ENCODE data around the gene MYBL2.

The MYBL2 gene

GRCh38 chr20:43726811-43727338 is 60.0 kb downstream of the MYBL2 start, which contains the start of gene GTSF1L:
Gene GTSF1L (minus strand): TSS chr20:43727002. CDS start chr20:43726694, 308 bp downstream.
- no peak within 1 kb of the TSS for H3K4me3 ChIP-seq (replicated peaks; ENCODE audit: low read depth, low read length)
- TF ChIP-seq CTCF (IDR thresholded peaks at IDR 0.05; ENCODE audit: low read length, missing control alignments), result no peak
- DNase-seq (ENCODE audit: low read depth), result peak; percentile 88

DNA sequence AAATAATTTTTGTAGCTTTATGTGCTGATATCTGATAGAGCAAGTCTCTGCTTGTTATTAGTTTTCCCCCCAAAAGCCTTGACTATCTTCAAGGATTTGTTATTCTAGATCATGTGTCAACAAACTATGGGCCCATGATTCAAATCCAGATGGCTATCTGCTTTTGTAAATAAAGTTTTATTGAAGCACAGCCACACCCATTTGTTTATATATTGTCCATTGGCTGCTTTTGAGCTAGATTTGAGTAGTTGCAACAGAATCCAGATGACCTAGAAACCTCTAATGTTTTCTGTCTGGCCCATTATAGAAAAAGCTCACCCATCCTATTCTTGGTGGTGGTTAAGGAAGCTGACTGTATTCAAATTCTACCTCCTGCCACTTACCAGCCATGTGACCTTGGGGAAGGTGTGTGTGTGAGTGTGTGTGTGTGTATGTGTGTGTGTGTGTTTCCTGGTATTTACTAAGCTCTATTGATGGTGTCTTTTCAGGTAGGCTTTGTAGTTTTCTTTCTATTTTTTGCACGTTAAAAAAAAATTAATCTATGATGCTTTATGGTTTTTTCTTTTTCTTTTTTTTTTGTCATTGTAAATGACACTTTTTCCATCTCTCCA is 61.2 kb downstream of the MYBL2 start:
- no peak overlapping the region for H3K4me3 ChIP-seq (replicated peaks; ENCODE audit: low read depth, low read length)
- no peak for TF ChIP-seq CTCF (IDR thresholded peaks at IDR 0.05; ENCODE audit: low read length, missing control alignments)
- DNase-seq (ENCODE audit: low read depth), result no peak

- no peak for DNase-seq (ENCODE audit: low read depth)
- TF ChIP-seq CTCF (IDR thresholded peaks at IDR 0.05; ENCODE audit: low read length, missing control alignments), result no peak
- H3K4me3 ChIP-seq (replicated peaks; ENCODE audit: low read depth, low read length), result no peak overlapping the region
Measured at GRCh38 chr20:43728686-43729255, 61.9 kb downstream of the MYBL2 start.

GRCh38 chr20:43731469-43731868 is 64.6 kb downstream of the MYBL2 start:
- DNase-seq (ENCODE audit: low read depth), result peak; percentile 58
- no peak overlapping the region for H3K4me3 ChIP-seq (replicated peaks; ENCODE audit: low read depth, low read length)
- TF ChIP-seq CTCF (IDR thresholded peaks at IDR 0.05; ENCODE audit: low read length, missing control alignments), result no peak

DNA sequence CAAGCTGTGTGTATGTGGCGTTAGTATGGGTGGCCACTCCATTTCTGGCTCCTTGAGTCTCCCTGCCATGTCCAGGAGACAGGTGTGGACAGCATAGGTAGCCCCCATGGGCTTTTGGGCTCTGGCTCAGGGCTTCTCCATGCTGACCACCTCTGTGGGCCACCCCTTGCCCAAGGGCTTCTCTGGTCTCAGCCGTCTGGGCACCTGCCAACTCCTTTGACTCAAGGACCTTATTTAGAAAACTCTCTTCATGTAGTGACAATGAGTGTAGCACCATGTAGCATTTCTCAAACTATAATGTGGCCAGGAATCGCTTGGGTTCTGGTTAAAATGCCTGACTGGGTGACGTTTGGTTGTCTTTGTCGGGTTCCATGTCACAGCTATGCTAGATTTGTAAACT is 65.0 kb downstream of the MYBL2 start:
- no peak for TF ChIP-seq CTCF (IDR thresholded peaks at IDR 0.05; ENCODE audit: low read length, missing control alignments)
- no peak for DNase-seq (ENCODE audit: low read depth)
- H3K4me3 ChIP-seq (replicated peaks; ENCODE audit: low read depth, low read length), result no peak overlapping the region

GRCh38 chr20:43736588-43737158 is 69.8 kb downstream of the MYBL2 start:
- TF ChIP-seq CTCF (IDR thresholded peaks at IDR 0.05; ENCODE audit: low read length, missing control alignments), result no peak
- no peak overlapping the region for H3K4me3 ChIP-seq (replicated peaks; ENCODE audit: low read depth, low read length)
- DNase-seq (ENCODE audit: low read depth), result no peak
